ENCODE results near the gene RPRD1A.

DNA sequence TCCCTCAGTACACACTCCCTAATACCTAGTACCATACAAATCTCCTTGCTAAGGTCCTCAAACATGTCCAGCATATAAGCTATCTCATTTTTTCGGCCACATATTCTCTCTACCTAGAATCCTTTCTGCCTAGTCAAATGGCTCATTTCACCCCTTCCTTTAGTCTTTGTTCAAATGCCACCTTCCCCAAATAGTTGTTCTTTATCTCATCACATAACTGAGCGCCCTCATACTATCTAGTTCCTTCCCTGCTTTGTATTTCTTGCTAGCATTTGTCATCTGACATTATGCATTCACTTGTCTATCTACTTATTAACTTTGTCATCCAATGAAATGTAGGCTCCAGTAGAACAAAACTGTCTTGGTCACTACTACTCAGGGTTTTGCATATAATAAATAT, 35.5 kb downstream of the RPRD1A start:
- TF ChIP-seq EZH2 (IDR thresholded peaks at IDR 0.05; ENCODE audit: low read length): no peak
- TF ChIP-seq, protein P1, sequence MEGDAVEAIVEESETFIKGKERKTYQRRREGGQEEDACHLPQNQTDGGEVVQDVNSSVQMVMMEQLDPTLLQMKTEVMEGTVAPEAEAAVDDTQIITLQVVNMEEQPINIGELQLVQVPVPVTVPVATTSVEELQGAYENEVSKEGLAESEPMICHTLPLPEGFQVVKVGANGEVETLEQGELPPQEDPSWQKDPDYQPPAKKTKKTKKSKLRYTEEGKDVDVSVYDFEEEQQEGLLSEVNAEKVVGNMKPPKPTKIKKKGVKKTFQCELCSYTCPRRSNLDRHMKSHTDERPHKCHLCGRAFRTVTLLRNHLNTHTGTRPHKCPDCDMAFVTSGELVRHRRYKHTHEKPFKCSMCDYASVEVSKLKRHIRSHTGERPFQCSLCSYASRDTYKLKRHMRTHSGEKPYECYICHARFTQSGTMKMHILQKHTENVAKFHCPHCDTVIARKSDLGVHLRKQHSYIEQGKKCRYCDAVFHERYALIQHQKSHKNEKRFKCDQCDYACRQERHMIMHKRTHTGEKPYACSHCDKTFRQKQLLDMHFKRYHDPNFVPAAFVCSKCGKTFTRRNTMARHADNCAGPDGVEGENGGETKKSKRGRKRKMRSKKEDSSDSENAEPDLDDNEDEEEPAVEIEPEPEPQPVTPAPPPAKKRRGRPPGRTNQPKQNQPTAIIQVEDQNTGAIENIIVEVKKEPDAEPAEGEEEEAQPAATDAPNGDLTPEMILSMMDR (optimal IDR thresholded peaks at IDR 0.05 in 1 of 3, IDR thresholded peaks at IDR 0.05 in 1 of 3, conservative IDR thresholded peaks at IDR 0.05 in 1 of 3; ENCODE audit: extremely low read depth in 1 of 3, insufficient read depth in 2 of 3, low read length in 3 of 3): no peak

Measured in keratinocyte (primary cell).